Activated T-helper 1 cell treated with anti-CD3 and anti-CD28 coated beads, Interleukin-12 subunit alpha, Interleukin-12 subunit beta, Interleukin-2, Interleukin-4 antibody, amounts not matched to agents 30 ng/mL and 10 ng/mL and 1 ng/mL, durations not matched to agents 14 hours and 24 hours and 36 hours (primary cell): ENCODE measurements around the gene DSC1. TPM values are rescaled to one million over a fixed set of nuclear protein-coding genes. Genes with fewer than 3 reads are reported as not detected.

Experiments used
- DNase-seq: peaks from one replicate; pipeline ENCODE4 v3.0.0; 2021; ENCODE audit warnings: low spot score
- H3K27ac Mint-ChIP-seq: one replicate; pipeline ENCODE4 v1.8.0; 2021; ENCODE audit warnings: mild to moderate bottlenecking, mixed read lengths
- H3K27me3 Mint-ChIP-seq: one replicate; pipeline ENCODE4 v1.8.0; 2022; ENCODE audit warnings: mild to moderate bottlenecking, moderate library complexity, mixed read lengths; ENCODE audit not compliant: insufficient read depth
- H3K36me3 Mint-ChIP-seq: one replicate; pipeline ENCODE4 v1.8.0; 2021; ENCODE audit warnings: low read depth, mixed read lengths
- H3K4me1 Mint-ChIP-seq: one replicate; pipeline ENCODE4 v1.8.0; 2021; ENCODE audit warnings: low read depth, mixed read lengths
- H3K4me3 Mint-ChIP-seq: one replicate; pipeline ENCODE4 v1.8.0; 2021; ENCODE audit warnings: mild to moderate bottlenecking, moderate library complexity, mixed read lengths
- H3K9me3 Mint-ChIP-seq: one replicate; pipeline ENCODE4 v1.8.0; 2021; ENCODE audit warnings: mixed read lengths
- intact Hi-C: fragments of 100-400 bp; cut with micrococcal nuclease; formaldehyde crosslinking; loops from one replicate; pipeline ENCODE4 v1.15.1; 2024
- total RNA-seq: library from RNA; stranded (reverse); gene quantifications from 2 replicates; pipeline ENCODE4 v1.2.3, GENCODE V29; 2022

DSC1 gene
- not detected in 2 replicates for total RNA-seq

GRCh38 chr18:31162825-31163435 lies at the start of gene DSC1:
Gene DSC1 (minus strand): TSS chr18:31162856. CDS start chr18:31162594, 262 bp downstream.
- Mint-ChIP-seq H3K4me3 (no peak within 1 kb of the TSS), H3K27ac (no peak within 1 kb of the TSS), H3K4me1 (no peaks in the 10 kb centered on the region), H3K36me3 (no peaks in the 10 kb centered on the region), H3K9me3 (peaks cover 3% of the 10 kb centered on the region), H3K27me3 (no peaks in the 10 kb centered on the region)
- intact Hi-C loops, result no loop called here
- no peak for DNase-seq

GRCh38 chr18:31211047-31211446 lies 48.4 kb upstream of the DSC1 start:
- intact Hi-C loops, result no loop called here
- Mint-ChIP-seq H3K4me3 (no peak overlapping the region), H3K27me3 (no peaks in the 10 kb centered on the region), H3K27ac (no peak overlapping the region), H3K4me1 (no peaks in the 10 kb centered on the region), H3K36me3 (no peaks in the 10 kb centered on the region), H3K9me3 (peaks cover under 1% of the 10 kb centered on the region)
- DNase-seq, result no peak

- H3K4me3 Mint-ChIP-seq, result no peak overlapping the region
- H3K36me3 Mint-ChIP-seq, result no peaks in the 10 kb centered on the region
- intact Hi-C loops, result no loop called here
- no peaks in the 10 kb centered on the region for H3K27me3 Mint-ChIP-seq
- no peak overlapping the region for H3K27ac Mint-ChIP-seq
- no peak for DNase-seq
- no peaks in the 10 kb centered on the region for H3K4me1 Mint-ChIP-seq
- H3K9me3 Mint-ChIP-seq, result no peaks in the 10 kb centered on the region
Observed at GRCh38 chr18:31209041-31209440, 46.4 kb upstream of the DSC1 start.

GRCh38 chr18:31207391-31207790 lies 44.7 kb upstream of the DSC1 start:
- H3K9me3 Mint-ChIP-seq, result no peaks in the 10 kb centered on the region
- no peak overlapping the region for H3K27ac Mint-ChIP-seq
- no peaks in the 10 kb centered on the region for H3K4me1 Mint-ChIP-seq
- no peaks in the 10 kb centered on the region for H3K36me3 Mint-ChIP-seq
- no peak overlapping the region for H3K4me3 Mint-ChIP-seq
- intact Hi-C loops, result no loop called here
- DNase-seq, result no peak
- H3K27me3 Mint-ChIP-seq, result no peaks in the 10 kb centered on the region

GRCh38 chr18:31206787-31207381 lies 44.2 kb upstream of the DSC1 start:
- H3K27ac Mint-ChIP-seq, result no peak overlapping the region
- H3K4me3 Mint-ChIP-seq, result no peak overlapping the region
- H3K27me3 Mint-ChIP-seq, result no peaks in the 10 kb centered on the region
- intact Hi-C loops, result no loop called here
- DNase-seq, result no peak
- H3K36me3 Mint-ChIP-seq, result no peaks in the 10 kb centered on the region
- no peaks in the 10 kb centered on the region for H3K4me1 Mint-ChIP-seq
- H3K9me3 Mint-ChIP-seq, result no peaks in the 10 kb centered on the region

- Mint-ChIP-seq H3K9me3 (no peaks in the 10 kb centered on the region), H3K4me1 (no peaks in the 10 kb centered on the region), H3K4me3 (no peak overlapping the region), H3K27me3 (no peaks in the 10 kb centered on the region), H3K36me3 (no peaks in the 10 kb centered on the region), H3K27ac (no peak overlapping the region)
- intact Hi-C loops, result no loop called here
- DNase-seq, result no peak
Observed at GRCh38 chr18:31206071-31206470, 43.4 kb upstream of the DSC1 start.

- intact Hi-C loops, result no loop called here
- H3K4me3 Mint-ChIP-seq, result no peak overlapping the region
- no peaks in the 10 kb centered on the region for H3K4me1 Mint-ChIP-seq
- DNase-seq, result no peak
- no peaks in the 10 kb centered on the region for H3K36me3 Mint-ChIP-seq
- no peaks in the 10 kb centered on the region for H3K9me3 Mint-ChIP-seq
- no peaks in the 10 kb centered on the region for H3K27me3 Mint-ChIP-seq
- no peak overlapping the region for H3K27ac Mint-ChIP-seq
Observed at GRCh38 chr18:31205273-31205672, 42.6 kb upstream of the DSC1 start.

- Mint-ChIP-seq H3K27me3 (no peaks in the 10 kb centered on the region), H3K4me3 (no peak overlapping the region), H3K36me3 (no peaks in the 10 kb centered on the region), H3K27ac (no peak overlapping the region), H3K9me3 (no peaks in the 10 kb centered on the region), H3K4me1 (no peaks in the 10 kb centered on the region)
- DNase-seq, result no peak
- intact Hi-C loops, result no loop called here
Observed at GRCh38 chr18:31204833-31205232, 42.2 kb upstream of the DSC1 start.

GRCh38 chr18:31204166-31204565 lies 41.5 kb upstream of the DSC1 start:
- intact Hi-C loops, result no loop called here
- no peaks in the 10 kb centered on the region for H3K4me1 Mint-ChIP-seq
- H3K36me3 Mint-ChIP-seq, result no peaks in the 10 kb centered on the region
- H3K4me3 Mint-ChIP-seq, result no peak overlapping the region
- no peak for DNase-seq
- no peak overlapping the region for H3K27ac Mint-ChIP-seq
- no peaks in the 10 kb centered on the region for H3K9me3 Mint-ChIP-seq
- H3K27me3 Mint-ChIP-seq, result no peaks in the 10 kb centered on the region

- no peak overlapping the region for H3K27ac Mint-ChIP-seq
- no peaks in the 10 kb centered on the region for H3K36me3 Mint-ChIP-seq
- DNase-seq, result no peak
- H3K4me1 Mint-ChIP-seq, result no peaks in the 10 kb centered on the region
- H3K4me3 Mint-ChIP-seq, result no peak overlapping the region
- no peaks in the 10 kb centered on the region for H3K9me3 Mint-ChIP-seq
- no peaks in the 10 kb centered on the region for H3K27me3 Mint-ChIP-seq
- intact Hi-C loops, result no loop called here
Observed at GRCh38 chr18:31203794-31204148, 41.1 kb upstream of the DSC1 start.

- intact Hi-C loops, result no loop called here
- Mint-ChIP-seq H3K36me3 (no peaks in the 10 kb centered on the region), H3K27ac (no peak overlapping the region), H3K4me1 (no peaks in the 10 kb centered on the region), H3K9me3 (no peaks in the 10 kb centered on the region), H3K4me3 (no peak overlapping the region), H3K27me3 (no peaks in the 10 kb centered on the region)
- DNase-seq, result no peak
Observed at GRCh38 chr18:31203096-31203793, 40.6 kb upstream of the DSC1 start.

- no peaks in the 10 kb centered on the region for H3K27me3 Mint-ChIP-seq
Observed at GRCh38 chr18:31199190-31199769, 36.6 kb upstream of the DSC1 start.

GRCh38 chr18:31197676-31198075 lies 35.0 kb upstream of the DSC1 start:
- Mint-ChIP-seq H3K4me1 (no peaks in the 10 kb centered on the region), H3K36me3 (no peaks in the 10 kb centered on the region), H3K27ac (no peak overlapping the region), H3K4me3 (no peak overlapping the region), H3K9me3 (peaks cover 4% of the 10 kb centered on the region), H3K27me3 (no peaks in the 10 kb centered on the region)
- intact Hi-C loops, result loop anchor here (10.0 kb wide), 1 partner anchor 57 kb away; no protein-coding TSS in a partner anchor
- no peak for DNase-seq

More at GRCh38 chr18:31199190-31199769, 36.6 kb upstream of the DSC1 start:
- H3K9me3 Mint-ChIP-seq, result peaks cover 4% of the 10 kb centered on the region
- H3K4me1 Mint-ChIP-seq, result no peaks in the 10 kb centered on the region
- intact Hi-C loops, result loop anchor here (10.0 kb wide), 1 partner anchor 56 kb away; no protein-coding TSS in a partner anchor
- no peaks in the 10 kb centered on the region for H3K36me3 Mint-ChIP-seq
- no peak for DNase-seq
- H3K27ac Mint-ChIP-seq, result no peak overlapping the region
- H3K4me3 Mint-ChIP-seq, result no peak overlapping the region
